Brain pericyte (primary cell): ENCODE results near the gene NCR1.
"Not testable (repeated sequence)": the region's sequence is repeated elsewhere in the genome, so short reads cannot be mapped to it uniquely, and the experiment has no call there.

ENCODE experiments used
- DNase-seq: peaks from one replicate; pipeline ENCODE4 v3.0.0-alpha.2; 2012; ENCODE audit warnings: low read depth, low spot score

Gene NCR1, protein sequence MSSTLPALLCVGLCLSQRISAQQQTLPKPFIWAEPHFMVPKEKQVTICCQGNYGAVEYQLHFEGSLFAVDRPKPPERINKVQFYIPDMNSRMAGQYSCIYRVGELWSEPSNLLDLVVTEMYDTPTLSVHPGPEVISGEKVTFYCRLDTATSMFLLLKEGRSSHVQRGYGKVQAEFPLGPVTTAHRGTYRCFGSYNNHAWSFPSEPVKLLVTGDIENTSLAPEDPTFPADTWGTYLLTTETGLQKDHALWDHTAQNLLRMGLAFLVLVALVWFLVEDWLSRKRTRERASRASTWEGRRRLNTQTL

DNA sequence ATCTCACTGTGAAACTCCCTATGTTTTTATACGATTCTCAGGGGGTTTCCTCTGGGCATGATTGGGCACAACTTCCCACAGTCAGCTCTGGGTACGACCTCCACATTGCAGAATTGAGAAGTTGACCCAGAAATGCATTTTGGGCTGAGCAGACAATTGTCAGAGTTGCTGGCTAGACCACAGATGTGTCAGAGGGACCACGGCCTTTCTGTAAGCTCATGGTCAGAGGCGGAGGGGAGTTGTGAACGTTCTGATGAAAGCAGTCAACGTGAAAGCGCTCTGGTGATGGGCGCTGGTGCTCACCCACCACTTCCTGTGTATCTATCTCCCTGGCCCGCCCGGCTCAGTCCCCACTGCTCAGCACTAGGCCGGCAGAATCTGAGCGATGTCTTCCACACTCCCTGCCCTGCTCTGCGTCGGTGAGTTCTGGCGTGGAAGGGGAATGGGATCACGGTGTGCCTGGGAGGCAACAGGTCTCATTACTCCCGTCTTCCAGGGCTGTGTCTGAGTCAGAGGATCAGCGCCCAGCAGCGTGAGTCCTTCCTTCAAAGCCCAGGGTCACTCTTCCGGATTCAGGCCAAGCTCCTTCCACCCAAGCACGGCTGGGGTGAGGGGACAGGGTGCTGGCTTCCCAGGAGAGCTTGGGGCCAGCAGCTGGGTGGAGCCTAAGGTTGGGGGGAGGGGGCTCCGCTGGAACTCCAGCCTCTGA lies at the start of gene NCR1:
TSS of gene NCR1 (plus strand) at position 346 of the 709 bp plus-strand sequence. CDS start at position 386, 40 bp downstream.
- no peak for DNase-seq

DNA sequence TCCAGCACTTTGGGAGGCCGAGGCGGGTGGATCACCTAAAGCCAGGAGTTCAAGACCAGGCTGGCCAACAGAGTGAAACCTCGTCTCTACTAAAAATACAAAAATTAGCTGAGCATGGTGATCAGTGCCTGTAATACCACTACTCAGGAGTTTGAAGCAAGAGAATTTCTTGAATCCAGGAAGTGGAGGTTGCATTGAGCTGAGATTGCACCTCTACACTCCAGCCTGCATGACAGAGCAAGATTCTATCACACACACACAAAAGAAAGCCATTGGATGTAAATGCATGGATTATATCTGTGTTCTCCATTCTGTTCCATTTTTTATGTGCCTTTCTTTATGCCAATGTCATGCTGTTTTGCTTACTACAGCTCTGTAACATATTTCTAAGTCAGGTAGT lies 47.5 kb upstream of the NCR1 start:
- DNase-seq = not testable (repeated sequence)

DNA sequence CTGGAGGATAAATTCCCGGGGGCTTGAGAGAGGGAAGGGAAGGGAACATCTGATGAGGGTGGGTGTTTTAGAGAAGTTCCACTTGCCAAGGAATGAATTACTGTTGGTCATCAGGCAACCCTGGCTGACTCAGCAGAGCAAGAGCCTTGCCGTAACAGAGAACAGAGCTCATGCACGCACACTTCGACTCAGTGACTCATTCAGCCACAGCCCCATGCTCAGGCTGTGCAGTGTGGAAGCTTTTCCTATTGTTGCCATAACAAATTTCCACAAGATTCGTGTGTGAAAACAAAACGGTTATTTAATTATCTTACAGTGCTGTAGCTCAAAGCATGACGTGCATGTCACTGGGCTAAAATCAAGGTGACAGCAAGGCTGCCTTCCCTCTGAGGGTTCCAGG lies 46.5 kb upstream of the NCR1 start:
- DNase-seq = not testable (repeated sequence)

DNA sequence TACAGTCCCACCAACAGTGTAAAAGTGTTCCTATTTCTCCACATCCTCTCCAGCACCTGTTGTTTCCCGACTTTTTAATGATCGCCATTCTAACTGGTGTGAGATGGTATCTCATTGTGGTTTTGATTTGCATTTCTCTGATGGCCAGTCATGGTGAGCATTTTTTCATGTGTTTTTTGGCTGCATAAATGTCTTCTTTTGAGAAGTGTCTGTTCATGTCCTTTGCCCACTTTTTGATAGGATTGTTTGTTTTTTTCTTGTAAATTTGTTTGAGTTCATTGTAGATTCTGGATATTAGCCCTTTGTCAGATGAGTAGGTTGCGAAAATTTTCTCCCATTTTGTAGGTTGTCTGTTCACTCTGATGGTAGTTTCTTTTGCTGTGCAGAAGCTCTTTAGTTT lies 42.5 kb upstream of the NCR1 start:
- not testable (repeated sequence) for DNase-seq

DNA sequence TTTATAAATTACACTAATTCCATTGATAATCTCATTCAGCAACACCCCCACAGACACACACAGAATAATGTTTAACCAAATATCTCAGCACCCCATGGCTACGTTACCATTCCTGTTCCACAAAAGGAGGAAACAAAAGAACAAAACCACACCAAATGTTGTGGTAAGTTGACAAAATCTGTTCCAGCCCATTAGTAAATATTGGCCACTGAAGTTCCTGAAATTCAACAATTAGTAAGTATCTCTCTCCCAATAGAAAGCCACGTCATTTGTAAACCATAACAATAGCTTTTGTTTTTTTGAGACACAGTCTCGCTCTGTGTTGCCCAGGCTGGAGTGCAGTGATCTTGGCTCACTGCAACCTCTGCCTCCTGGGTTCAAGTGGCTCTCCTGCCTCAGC lies 34.3 kb upstream of the NCR1 start:
- no peak for DNase-seq

DNA sequence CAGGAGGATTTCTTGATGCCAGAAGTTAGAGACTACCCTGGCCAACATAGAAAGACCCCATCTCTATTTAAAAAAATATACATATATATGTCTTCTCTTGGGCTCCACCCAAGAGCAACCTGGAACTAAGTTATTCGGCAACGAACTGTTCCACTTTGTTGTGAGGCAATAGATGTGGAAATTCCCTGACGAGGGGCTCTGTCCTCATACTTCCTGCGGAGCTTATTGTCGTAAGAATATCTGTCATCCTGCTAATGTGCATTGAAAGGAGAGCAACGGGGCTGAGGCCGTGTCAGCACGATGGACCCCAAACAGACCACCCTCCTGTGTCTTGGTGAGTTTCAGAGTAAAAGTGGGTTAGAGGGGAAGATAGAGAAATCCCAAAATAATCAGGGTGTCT lies 32.0 kb upstream of the NCR1 start, which contains the start of gene FCAR:
TSS of gene FCAR (plus strand) at position 246 of the 400 bp plus-strand sequence. CDS start at position 301, 55 bp downstream.
- no peak for DNase-seq

DNA sequence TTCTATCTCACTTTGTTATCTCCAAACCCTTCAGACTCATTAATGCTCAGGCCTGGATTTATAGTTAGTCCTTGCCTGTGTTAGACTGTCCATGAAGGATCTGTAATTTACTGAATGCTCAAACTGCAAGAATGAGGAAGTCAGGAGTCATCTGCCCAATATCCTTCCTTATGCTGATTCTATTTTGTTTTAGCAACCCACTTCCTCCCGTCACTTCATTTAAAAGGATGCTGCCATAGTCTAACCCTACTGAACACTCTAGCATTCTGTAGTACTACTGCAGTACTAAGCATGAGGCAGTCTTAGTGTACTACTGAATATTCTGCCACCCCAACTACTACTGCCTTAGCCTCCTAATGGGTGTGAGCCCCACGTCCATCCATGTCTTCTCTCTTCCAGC lies 30.4 kb upstream of the NCR1 start:
- DNase-seq = no peak

DNA sequence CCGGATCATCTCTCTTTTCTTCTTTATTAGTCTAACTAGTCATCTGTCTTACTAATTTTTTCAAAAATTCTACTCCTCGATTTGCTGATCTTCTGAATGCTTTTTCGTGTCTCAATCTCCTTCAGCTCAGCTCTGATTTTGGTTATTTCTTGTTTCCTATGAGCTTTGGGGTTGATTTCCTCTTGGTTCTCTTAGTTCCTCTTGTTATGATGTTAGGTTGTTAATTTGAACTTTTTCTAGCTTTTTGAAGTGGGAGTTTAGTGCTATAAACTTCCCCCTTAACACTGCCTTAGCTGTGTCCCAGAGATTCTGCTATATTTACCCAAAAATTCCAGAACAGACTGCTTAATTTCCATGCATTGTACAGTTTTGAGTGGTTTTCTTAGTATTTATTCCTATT lies 28.5 kb upstream of the NCR1 start:
- no peak for DNase-seq

DNA sequence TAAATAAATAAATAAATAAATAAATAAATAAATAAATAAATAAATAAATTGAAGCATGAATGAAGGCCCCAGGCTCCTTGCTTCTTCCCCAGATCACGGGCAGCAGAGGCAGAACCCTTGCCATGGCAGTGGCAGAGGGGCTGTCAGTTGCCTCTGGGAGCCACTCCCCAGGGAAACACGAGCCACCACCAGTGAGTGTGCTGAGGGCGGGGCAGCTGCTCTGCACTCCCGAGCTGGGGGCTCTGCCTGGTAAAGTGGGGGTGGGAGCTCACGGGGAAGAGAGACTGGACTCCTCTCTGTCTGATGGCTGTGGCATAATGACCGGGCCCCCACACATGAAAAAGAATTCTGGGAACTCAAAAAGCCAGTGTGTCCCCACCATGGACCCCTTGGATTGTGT lies 24.1 kb upstream of the NCR1 start:
- no peak for DNase-seq

DNA sequence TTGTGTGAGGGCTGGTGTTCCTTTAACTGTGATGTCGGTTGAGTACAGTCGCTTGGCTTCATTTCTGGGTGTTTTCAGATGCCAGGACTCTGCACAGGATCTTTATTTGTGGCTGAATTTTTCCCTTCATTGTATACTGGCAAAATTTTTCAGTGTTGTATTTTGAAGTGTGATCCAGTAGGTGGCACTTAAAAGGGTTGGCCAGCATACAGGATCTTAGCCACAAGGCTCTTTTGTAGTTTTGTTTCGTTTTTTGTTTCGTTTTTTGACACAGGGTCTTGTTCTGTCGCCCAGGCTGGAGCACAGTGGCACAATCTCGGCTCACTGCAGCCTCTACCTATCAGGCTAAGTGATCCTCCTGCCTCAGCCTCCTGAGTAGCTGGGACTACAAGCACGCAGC lies 23.2 kb upstream of the NCR1 start:
- DNase-seq = no peak

DNA sequence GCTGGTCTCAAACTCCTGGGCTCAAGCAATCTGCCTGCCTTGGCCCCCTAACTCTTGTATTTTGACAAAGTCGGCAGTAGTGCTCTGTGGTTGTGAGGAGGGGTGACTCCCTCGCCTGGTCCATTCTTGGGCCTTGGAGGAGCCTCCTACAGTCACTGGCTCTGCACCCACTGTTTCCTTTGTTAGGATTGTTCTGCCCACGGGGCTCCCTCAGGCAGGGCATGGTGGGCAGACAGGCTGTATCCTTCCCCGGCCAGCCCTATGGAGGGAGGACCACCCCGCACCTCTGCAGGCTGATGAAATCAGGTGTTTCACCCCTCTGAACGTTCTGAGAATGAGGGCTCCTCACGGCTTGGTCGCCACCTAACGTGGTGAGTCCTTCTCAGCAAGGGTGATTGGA lies 22.7 kb upstream of the NCR1 start:
- no peak for DNase-seq

DNA sequence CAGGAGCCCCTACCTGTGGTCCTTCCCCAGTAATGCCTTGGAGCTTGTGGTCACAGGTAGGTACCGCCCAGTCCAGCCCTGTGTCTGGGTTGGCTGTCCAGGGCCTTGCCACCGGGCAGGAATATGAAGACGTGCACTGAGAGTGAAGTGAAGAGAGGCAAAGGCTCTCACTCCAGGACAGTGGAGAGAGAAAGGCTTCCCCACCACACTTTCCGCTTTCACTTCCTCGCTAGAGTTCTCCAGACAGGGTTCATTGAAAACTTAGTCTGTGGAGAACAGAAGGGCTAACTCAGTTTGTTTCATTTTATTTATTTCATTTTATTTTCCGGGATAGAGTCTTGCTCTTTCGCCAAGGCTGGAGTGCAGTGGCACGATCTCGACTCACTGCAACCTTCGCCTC lies 17.7 kb upstream of the NCR1 start:
- DNase-seq = no peak

DNA sequence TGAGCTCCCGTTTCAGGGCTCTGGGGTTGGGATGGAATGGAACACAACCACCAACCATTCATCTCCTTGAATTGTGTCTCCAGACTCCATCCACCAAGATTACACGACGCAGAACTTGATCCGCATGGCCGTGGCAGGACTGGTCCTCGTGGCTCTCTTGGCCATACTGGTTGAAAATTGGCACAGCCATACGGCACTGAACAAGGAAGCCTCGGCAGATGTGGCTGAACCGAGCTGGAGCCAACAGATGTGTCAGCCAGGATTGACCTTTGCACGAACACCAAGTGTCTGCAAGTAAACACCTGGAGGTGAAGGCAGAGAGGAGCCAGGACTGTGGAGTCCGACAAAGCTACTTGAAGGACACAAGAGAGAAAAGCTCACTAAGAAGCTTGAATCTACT lies 16.4 kb upstream of the NCR1 start:
- no peak for DNase-seq

DNA sequence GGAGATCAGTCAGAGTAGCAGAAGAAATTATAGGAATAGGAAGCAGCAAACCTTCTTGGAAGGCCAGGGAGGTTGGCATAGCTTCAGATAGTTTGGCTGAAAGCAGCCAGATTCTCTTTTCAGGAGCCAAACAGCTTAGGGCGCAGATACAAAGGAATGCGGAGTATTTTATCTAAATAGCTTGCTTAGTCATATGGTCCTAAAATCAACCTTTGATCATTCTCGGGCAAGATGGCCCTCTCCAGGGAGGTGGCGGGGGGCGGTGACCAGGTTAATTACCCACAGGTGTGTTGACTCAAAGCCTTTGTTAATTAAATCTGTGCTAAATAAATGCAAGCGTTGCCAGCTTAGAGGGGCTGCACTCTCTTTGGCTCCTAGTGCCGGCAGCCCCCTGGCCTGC lies 12.5 kb upstream of the NCR1 start:
- DNase-seq = no peak

DNA sequence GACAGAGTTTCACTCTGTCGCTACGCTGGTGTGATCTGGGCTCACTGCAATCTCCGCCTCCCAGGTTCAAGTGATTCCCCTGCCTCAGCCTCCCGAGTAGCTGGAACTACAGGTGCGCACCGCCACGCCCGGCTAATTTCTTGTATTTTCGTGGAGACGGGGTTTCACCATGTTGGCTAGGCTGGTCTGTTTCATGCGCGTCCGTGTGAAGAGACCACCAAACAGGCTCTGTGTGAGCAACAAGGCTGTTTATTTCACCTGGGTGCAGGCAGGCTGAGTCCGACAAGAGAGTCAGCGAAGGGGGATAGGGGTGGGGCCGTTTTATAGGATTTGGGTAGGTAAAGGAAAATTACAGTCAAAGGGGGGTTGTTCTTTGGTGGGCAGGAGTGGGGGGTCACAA lies 11.8 kb upstream of the NCR1 start:
- not testable (repeated sequence) for DNase-seq

DNA sequence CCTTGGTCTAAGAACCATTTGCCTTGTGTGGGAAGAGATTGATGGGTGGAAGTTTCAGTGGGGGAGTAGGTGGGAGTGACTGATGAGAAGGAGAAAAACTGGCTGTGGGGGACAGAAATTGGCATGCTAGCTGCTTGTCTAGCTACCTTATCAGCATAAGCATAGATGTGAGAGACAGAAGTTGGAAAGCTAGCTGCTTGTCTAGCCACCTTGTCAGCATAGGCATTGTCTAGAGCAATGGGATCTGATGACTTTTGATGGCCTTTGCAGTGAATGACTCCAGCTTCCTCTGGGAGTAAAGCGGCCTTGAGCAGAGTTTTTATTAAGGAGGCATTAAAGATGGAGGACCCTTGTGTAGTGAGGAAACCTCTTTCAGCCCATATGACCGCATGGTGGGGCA lies 9.9 kb upstream of the NCR1 start:
- no peak for DNase-seq

DNA sequence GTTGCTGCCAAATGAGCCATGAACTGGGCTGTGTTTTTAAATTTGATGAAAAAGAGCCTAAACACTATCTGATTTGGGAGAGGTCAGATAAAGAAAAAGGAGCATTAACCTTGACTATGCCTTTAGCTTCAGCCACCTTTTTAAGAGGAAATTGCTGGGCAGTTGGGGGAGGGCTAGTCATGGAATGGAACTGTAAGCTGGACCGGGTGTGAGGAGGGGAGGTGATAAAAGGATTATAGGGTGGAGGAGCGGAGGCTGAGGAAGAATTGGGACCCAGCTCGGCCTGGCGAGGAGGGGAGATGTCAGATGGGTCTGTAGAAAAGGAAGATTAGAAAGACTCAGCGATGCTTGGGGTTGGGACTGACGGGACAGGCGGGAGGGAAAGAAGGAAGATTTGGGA lies 7.3 kb upstream of the NCR1 start:
- DNase-seq = not testable (repeated sequence)

DNA sequence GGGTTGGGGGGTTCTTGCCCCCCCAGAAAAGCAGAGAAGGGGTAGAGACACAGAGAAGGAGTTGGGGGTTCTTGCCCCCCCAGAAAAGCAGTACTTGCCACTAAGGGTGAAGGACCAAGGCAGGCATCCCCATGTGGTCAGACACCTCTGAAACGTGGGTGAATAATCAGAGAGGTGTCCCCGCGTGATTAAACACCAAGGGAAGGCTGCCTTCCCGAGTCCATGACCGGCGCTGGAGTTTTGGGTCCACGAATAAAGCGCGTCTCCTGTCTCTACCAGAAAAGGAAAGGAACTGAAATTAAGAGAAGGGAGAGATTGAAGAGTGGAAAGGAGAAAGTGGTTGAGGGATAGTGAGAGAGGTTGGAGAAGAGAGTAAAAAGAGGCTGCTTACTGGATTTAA lies 6.3 kb upstream of the NCR1 start:
- not testable (repeated sequence) for DNase-seq

DNA sequence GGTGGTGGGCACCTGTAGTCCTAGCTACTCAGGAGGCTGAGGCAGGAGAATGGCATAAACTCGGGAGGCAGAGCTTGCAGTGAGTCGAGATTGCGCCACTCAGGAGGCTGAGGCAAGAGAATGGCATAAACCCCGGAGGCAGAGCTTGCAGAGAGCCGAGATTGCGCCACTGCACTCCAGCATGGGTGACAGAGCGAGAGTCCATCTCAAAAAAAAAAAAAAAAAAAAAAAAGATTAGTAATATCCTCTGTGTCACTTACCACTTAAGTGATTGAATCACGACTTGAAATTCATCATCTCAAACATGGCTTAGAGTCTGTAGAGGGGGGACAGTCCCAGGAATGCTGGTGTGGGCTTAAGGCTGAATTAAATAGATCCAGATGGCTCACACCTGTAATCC lies 4.8 kb upstream of the NCR1 start:
- not testable (repeated sequence) for DNase-seq

DNA sequence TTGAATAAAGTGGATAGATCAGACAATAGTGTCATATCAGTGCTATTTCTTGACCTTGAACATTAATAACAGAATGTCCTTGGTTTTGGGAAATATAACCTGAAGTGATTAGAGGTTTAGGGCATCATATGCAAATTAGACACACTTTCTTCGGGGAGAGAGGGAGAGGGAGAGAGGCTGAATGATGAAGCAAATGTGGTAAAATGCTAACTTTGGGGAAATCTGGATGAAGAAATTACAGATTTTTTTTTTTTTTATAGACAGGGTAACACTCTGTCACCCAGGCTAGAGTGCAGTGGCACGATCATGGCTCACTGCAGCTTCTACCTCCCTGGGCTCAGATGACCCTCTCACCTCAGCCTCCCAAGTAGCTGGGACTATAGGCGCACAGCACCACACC lies 3.9 kb upstream of the NCR1 start:
- no peak for DNase-seq

DNA sequence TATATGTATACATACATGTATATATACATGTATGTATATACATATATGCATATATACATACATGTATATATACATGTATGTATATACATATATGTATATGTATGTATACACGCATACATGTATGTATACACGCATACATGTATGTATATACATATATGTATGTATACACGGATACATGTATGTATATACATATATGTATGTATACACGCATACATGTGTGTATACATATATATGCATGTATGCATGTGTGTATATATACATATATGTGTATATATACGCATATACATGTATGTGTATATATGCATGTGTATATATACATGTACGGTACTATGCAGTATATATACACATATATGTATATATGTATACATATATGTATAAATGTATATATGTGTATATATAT lies 2.6 kb upstream of the NCR1 start:
- no peak for DNase-seq

DNA sequence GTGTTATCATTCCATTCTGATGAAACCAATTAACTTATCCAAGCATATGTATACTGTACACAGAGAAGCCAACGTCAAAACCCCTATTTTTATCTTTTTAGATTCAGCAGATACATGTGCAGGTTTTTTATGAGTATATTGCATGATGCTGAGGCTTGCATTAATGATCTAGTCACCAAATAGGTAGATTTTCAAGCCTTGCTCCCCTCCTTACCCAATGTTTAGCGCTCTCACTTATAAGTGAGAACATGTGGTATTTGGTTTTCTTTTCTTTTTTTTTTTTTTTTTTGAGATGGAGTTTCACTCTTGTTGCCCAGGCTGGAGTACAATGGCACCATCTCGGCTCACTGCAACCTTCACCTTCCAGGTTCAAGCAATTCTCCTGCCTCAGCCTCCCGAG lies 1.7 kb upstream of the NCR1 start:
- DNase-seq = not testable (repeated sequence)

DNA sequence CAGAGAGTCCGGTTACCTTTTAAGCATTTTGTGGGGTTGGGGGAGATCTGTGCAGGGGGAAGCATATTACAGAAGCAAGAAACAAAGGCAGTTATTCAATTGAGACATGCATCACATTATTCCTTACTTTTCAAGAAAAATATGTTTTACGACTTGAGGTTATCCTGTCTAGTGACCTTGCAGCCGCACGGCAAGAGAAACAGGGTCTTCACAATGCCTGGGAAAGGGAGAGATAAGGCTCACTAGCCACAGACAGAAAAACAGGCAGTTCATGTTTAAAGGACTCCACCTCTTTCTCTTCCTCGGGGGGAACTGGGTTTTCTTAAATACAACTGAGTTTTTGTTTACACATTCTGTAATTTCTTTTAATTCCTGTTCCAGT lies 536 bp upstream of the NCR1 start:
- no peak for DNase-seq
